ENCODE results near the gene CAMKMT. TPM values are rescaled to one million over a fixed set of nuclear protein-coding genes. Genes with fewer than 3 reads are reported as not detected.

Gene CAMKMT
- total RNA-seq, 2 experiments from 2014 or later, result 25.7 to 27.4 TPM

DNA sequence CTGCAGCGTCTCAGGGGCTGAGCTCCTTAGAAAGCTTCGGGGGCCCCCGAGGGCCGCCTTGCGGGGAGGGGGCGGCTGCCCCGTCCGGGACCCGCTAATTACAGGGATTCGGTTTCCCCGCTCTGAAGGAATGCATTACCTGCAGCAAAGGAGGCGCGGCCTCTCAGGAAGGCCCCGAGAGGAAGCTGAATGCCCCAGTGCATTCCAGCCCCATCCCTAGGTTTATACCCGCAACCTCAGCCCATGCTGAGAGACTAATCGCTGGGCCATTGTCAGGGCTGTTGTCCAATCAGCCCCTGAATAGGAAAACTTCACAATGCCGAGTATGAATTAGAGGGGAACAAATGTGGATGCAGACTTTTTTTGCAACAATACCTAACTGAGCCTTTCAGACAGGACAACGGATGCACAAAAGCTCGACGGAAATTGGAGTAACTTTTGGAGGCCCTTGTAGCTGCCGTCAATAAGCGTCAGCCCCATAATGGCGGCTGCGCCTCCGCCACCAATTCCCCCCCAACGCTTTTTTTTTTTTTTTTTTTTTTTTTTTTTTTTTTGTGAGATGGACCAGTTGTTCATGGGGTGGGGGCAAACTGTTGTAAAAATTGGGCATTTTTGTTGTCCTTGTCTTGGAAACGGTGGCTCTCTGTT, 441.2 kb downstream of the CAMKMT start:
- H4K20me1 ChIP-seq (ENCODE audit: insufficient read depth, low read length), result no peaks in the 10 kb centered on the region
- POLR2A ChIA-PET, result interaction anchor here (0.6 to 1.0 kb wide), 2 partner anchors 73 to 251 kb away, joined by 3 to 6 read pairs; no protein-coding TSS in a partner anchor
- H3K4me1 ChIP-seq (ENCODE audit: insufficient read depth, low read length, poor library complexity, severe bottlenecking), result no peaks in the 10 kb centered on the region
- H3K36me3 ChIP-seq (ENCODE audit: insufficient read depth, low read length), result no peaks in the 10 kb centered on the region
- CTCF ChIA-PET (ENCODE audit: unreplicated experiment), result no interaction called here
- no peak for DNase-seq (ENCODE audit: low spot score)
- H3K27ac ChIP-seq (ENCODE audit: low read depth, low read length, poor library complexity, severe bottlenecking), result no peak overlapping the region
- H3K9me2 ChIP-seq (ENCODE audit: insufficient read depth, low read length), result no peaks in the 10 kb centered on the region
- H3K4me3 ChIP-seq (ENCODE audit: low read depth, low read length, poor library complexity, severe bottlenecking), result no peak overlapping the region
- H3K9me3 ChIP-seq (ENCODE audit: low read length), result no peaks in the 10 kb centered on the region
- no peak overlapping the region for H3K4me2 ChIP-seq (ENCODE audit: low read length)
- H3K79me2 ChIP-seq (ENCODE audit: insufficient read depth, low read depth, low read length), result no peaks in the 10 kb centered on the region
- intact Hi-C loops (cut with micrococcal nuclease; ENCODE audit: unreplicated experiment), result no loop called here
- no peak overlapping the region for H2AFZ ChIP-seq (ENCODE audit: low read length)
- no peak for TF ChIP-seq EZH2phosphoT487 (IDR thresholded peaks at IDR 0.05; ENCODE audit: borderline replicate concordance, low read depth, low read length)
- TF ChIP-seq, protein P1, sequence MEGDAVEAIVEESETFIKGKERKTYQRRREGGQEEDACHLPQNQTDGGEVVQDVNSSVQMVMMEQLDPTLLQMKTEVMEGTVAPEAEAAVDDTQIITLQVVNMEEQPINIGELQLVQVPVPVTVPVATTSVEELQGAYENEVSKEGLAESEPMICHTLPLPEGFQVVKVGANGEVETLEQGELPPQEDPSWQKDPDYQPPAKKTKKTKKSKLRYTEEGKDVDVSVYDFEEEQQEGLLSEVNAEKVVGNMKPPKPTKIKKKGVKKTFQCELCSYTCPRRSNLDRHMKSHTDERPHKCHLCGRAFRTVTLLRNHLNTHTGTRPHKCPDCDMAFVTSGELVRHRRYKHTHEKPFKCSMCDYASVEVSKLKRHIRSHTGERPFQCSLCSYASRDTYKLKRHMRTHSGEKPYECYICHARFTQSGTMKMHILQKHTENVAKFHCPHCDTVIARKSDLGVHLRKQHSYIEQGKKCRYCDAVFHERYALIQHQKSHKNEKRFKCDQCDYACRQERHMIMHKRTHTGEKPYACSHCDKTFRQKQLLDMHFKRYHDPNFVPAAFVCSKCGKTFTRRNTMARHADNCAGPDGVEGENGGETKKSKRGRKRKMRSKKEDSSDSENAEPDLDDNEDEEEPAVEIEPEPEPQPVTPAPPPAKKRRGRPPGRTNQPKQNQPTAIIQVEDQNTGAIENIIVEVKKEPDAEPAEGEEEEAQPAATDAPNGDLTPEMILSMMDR (conservative IDR thresholded peaks at IDR 0.05; ENCODE audit: low read length), result no peak
- BruUV-seq (replicated peaks), result no TSS peak

DNA sequence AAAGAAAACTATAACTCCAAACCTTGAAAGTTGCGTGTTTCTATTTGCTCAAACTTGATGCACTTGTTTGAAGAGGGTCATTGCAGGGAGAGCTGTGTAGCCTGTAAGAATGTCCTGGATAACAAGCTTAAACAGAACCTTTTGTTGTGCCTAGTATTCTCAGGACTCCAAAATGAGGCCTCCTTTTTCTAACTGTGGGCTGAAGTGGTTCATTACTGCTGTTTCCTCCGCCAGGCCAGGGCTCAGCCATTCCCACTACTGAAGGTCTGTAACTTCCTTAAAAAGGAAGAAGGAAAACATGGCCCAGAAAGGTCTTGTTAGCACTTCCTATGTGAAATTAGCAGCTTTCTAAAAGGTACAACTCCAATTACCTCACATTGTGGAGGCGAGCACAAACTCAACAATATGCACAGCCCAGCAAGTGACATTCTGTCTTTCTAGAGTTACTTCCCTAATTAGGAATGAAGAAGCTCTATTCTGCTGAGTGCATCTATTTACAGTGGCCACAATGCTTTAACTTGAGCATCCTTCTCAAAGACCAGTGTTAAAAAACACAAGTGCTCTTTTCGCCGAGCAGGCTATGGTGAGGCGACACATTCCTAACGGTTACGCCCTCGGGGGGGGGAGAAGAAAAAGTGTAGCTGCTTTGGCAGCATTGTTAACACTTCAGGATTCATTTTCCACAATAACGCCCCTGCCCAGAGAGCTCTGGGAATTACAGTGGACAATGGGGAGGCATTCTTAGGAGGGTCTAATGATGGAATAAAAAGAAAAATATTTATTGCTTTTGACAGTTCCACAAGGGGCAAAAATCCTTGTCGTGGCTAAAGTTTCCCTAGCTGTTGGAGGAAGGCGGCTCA, 442.9 kb downstream of the CAMKMT start:
- H3K9me2 ChIP-seq (ENCODE audit: insufficient read depth, low read length), result no peaks in the 10 kb centered on the region
- no peaks in the 10 kb centered on the region for H3K9me3 ChIP-seq (ENCODE audit: low read length)
- H3K4me1 ChIP-seq (ENCODE audit: insufficient read depth, low read length, poor library complexity, severe bottlenecking), result no peaks in the 10 kb centered on the region
- CTCF ChIA-PET (ENCODE audit: unreplicated experiment), result no interaction called here
- no peak overlapping the region for H2AFZ ChIP-seq (ENCODE audit: low read length)
- DNase-seq (ENCODE audit: low spot score), result no peak
- TF ChIP-seq, protein P1 (conservative IDR thresholded peaks at IDR 0.05; ENCODE audit: low read length), result no peak
- TF ChIP-seq EZH2phosphoT487 (IDR thresholded peaks at IDR 0.05; ENCODE audit: borderline replicate concordance, low read depth, low read length), result no peak
- H3K36me3 ChIP-seq (ENCODE audit: insufficient read depth, low read length), result no peaks in the 10 kb centered on the region
- POLR2A ChIA-PET, result interaction anchor here (0.5 to 1.3 kb wide), 4 partner anchors 13 to 629 kb away, joined by 3 to 6 read pairs (median 4); no protein-coding TSS in a partner anchor
- intact Hi-C loops (cut with micrococcal nuclease; ENCODE audit: unreplicated experiment), result no loop called here
- H3K79me2 ChIP-seq (ENCODE audit: insufficient read depth, low read depth, low read length), result no peaks in the 10 kb centered on the region
- H3K4me3 ChIP-seq (ENCODE audit: low read depth, low read length, poor library complexity, severe bottlenecking), result no peak overlapping the region
- no peak overlapping the region for H3K4me2 ChIP-seq (ENCODE audit: low read length)
- no TSS peak for BruUV-seq (replicated peaks)
- H3K27ac ChIP-seq (ENCODE audit: low read depth, low read length, poor library complexity, severe bottlenecking), result no peak overlapping the region
- no peaks in the 10 kb centered on the region for H4K20me1 ChIP-seq (ENCODE audit: insufficient read depth, low read length)
